HG02938 (cell line): ENCODE measurements around the gene TIGD6.
"Not testable (repeated sequence)": the region's sequence is repeated elsewhere in the genome, so short reads cannot be mapped to it uniquely, and the experiment has no call there.

Experiments
- ATAC-seq: cut with Tn5 transposase; IDR thresholded peaks from one replicate; pipeline ENCODE4 v1.9.1; 2021; ENCODE audit warnings: mild to moderate bottlenecking, moderate library complexity; ENCODE audit not compliant: unreplicated experiment

Gene TIGD6

GRCh38 chr5:150000256-150000989 is at the start of gene TIGD6, which contains the start of gene HMGXB3:
Gene TIGD6, minus strand, starts transcription at chr5:150000654. Its CDS starts 4,306 bp downstream, at chr5:149996348.
Gene HMGXB3, plus strand, starts transcription at chr5:150000739. Its CDS starts 4,114 bp downstream, at chr5:150004853.
- ATAC-seq: peak; percentile 88

GRCh38 chr5:150046031-150046430 is 45.6 kb upstream of the TIGD6 start:
- ATAC-seq: no peak

DNA sequence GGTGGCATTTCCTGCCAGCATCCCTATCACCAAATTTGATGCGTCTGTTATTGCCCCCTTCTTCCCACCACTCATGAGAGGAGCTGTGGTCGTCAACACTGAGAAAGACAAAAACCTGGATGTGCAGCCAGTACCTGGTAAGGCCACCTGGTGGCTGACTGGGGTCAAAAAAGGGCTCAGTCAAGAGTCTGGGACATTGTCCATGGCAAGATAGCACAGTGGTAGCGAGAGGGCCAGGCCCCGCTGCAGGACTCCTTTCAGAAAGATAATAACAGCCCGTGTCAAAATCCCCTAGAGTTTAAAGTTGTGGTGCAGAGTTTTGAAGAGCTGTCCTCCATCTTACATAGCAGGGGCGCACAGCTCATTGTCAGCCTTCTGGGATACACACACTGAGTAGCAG is 45.1 kb upstream of the TIGD6 start:
- ATAC-seq: no peak

GRCh38 chr5:150044712-150045111 is 44.3 kb upstream of the TIGD6 start:
- no peak for ATAC-seq

DNA sequence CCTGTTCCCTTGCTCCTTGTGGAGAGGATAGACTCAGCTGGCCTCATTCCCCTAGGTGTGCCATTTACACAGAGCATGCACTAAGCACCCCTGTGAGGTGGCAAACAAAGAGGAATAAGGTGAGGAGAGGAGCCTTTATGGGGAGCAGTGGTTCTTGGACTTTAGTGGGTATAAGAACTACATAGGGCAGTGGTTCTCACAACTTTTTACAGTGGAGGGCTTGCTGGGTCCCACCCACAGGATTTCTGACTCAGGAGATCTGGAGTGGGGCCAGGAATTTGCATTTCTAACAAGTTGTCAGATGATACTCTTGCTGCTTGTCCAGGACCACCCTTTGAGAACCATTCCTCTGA is 43.9 kb upstream of the TIGD6 start:
- ATAC-seq: no peak

GRCh38 chr5:150043657-150044328 is 43.3 kb upstream of the TIGD6 start:
- ATAC-seq: no peak

- no peak for ATAC-seq
Measured at GRCh38 chr5:150042459-150042858, 42.0 kb upstream of the TIGD6 start.

DNA sequence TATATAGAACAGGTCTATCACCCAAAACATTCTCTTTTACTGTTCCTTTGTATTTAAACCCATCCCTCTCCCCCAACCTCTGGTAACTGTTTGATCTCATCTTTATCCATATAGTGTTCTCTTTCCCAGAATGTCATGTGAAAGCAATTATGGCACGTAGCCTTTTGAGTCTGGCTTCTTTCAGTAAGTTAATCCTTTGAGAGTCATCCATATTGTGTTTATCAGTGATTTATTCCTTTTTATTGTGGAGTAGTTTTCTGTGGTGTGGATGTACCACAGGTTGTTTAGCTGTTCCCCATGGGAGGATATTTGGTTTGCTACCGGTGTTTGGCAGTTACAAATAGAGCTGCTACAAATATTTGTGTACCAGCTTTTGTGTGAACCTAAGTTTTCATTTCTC is 38.1 kb upstream of the TIGD6 start:
- ATAC-seq: no peak

DNA sequence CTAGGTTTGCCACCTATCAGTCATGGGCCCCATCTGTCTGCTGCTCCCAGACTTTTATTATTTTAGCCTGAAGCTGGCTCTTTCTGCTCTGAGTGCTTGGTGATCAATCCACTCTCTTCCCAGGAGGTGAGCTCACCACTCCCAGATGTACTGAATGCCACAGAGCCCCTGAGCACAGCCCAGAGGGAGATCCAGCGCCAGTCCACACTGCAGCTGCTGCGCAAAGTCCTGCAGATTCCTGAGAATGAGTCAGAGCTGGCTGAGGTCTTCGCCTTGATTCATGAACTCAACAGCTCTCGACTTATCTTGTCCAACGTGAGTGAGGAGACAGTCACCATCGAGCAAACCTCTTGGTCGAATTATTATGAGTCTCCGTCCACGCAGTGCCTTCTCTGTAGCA is 36.1 kb upstream of the TIGD6 start:
- no peak for ATAC-seq

DNA sequence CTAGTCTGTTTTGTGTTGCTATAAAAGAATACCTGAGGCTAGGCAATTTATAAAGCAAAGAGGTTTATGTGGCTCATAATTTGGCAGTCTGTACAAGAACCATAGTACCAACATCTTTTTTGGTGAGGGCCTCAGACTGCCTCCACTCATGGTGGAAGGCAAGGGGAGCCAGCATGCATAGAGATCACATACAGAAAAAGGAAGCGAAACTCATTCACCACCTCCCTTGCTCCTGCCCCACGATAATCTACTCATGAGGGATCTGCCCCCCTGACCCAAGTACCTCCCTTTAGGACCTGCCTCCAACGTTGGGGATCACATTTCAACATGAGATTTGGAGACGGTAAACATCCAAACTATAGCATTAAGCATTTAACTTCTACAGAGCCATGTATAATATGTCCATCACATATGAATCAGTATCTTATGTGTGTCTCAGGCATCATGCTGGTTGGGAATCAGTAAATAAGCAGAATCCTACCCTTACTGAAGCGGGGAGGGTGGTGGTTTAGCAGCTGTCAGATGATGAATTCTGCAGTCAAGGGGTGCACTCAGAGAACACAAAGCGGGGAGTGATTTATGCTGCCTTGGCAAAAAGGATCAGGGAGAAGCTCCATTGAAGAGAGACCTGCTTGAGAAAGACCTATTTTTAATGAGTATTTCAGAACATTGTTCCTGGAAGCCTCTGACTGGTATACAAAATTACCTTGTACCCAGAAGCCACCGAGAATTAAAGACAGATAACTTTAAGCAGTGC is 34.9 kb upstream of the TIGD6 start:
- ATAC-seq: peak; percentile 89

GRCh38 chr5:150034662-150035061 is 34.2 kb upstream of the TIGD6 start:
- ATAC-seq: peak; percentile 17

DNA sequence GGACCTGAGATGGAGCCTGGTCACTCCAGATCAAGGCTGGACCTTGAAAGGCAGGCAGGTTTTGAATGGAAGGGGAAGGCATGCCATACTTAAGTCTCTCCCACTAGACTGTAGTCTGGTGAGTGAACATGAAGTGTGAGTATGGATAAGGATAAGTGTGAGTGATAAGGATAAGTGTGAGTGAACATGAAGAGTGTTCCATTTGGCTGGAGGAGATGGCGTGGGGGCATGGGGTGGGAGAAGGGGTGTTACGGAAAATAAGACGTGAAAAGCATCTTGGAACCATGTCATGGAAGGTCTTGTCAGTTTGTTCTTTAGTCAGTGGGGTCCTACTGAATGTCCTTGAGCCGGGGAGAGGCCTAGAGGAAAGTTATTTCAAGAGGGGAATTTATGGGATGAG is 32.9 kb upstream of the TIGD6 start:
- ATAC-seq: no peak

- ATAC-seq: not testable (repeated sequence)
Measured at GRCh38 chr5:150028047-150028446, 27.6 kb upstream of the TIGD6 start.

DNA sequence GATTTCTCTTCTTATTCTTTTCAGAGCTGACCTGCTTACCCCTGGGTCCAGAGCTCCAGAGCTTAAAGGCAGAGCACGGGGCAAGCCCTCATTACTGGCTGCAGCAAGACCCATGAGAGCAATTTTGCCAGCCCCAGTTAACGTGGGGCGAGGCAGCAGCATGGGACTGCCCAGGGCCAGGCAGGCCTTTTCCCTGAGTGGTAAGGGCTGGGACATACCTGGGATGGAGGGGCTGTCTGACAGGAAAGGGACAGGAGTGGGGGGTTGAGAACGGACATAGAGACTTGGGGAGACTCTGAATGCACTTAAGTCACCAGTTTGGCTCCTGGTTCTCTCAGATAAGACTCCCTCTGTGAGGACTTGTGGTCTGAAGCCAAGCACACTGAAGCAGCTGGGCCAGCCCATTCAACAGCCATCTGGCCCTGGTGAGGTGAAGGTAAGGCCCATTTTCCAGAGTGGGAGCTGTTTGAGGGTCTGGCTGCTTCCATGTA is 26.3 kb upstream of the TIGD6 start:
- no peak for ATAC-seq

DNA sequence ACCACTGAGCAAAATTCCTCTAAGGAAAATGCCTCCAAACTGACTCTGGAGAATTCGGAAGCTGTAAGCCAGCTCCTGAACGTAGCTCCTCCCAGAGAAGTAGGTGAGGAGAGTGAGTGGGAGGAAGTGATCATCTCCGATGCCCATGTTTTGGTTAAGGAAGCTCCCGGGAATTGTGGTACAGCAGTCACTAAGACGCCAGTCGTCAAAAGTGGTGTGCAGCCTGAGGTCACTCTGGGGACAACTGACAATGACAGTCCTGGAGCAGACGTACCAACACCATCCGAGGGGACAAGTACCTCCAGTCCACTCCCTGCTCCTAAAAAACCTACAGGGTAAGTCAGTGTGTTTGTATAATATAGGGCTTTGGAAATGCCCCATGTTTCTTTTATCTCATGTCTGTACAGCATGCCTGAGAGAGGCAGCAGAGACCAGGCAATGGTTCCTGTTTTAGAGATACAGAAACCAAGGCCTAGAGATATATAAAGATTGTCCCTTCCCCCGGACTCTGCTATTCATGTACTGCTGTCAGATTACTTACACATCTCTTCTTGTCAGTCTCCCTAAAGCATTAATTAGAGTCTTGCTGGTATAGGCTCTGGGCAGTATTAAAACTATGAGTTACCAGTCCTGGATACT is 24.0 kb upstream of the TIGD6 start:
- no peak for ATAC-seq

DNA sequence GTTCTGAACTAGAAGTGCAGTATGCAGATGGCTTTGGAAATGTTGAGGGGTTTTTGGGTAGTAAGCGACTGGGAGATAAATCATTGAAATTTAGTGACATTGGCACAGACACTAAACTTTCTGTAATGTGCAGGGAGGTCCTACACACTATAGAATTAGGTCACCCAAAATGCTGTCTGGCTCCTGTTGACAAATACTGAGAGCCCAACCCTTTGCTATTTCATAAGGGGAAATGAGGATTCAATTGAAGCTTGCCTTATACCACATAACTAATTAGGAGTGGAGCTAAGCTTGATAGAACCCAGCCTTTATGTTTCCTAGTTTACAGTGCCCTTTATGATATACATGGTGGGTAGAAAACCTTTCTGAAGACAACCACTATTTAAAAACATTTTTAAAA is 22.7 kb upstream of the TIGD6 start:
- no peak for ATAC-seq

GRCh38 chr5:150022681-150023080 is 22.2 kb upstream of the TIGD6 start:
- ATAC-seq: no peak

GRCh38 chr5:150022158-150022531 is 21.7 kb upstream of the TIGD6 start:
- ATAC-seq: no peak

GRCh38 chr5:150021491-150022157 is 21.2 kb upstream of the TIGD6 start:
- no peak for ATAC-seq

GRCh38 chr5:150020249-150020648 is 19.8 kb upstream of the TIGD6 start:
- no peak for ATAC-seq
